ENCODE results near the gene RAX.

GRCh38 chr18:59219672-59220163 lies 53.5 kb downstream of the RAX start, which contains the start of gene GRP:
- TF ChIP-seq SALL2 (tag by site-specific recombination; IDR thresholded peaks at IDR 0.05; ENCODE audit: borderline replicate concordance) = no peak
- no peak for TF ChIP-seq ZNF146 (tag by site-specific recombination; IDR thresholded peaks at IDR 0.05)
- no peak for TF ChIP-seq ZNF843 (tag by site-specific recombination; IDR thresholded peaks at IDR 0.05)
- TF ChIP-seq ZNF324 (tag by site-specific recombination; IDR thresholded peaks at IDR 0.05) = no peak
- TF ChIP-seq REST (tag by site-specific recombination; IDR thresholded peaks at IDR 0.05) = no peak
- no peak for TF ChIP-seq TCF7L2 (IDR thresholded peaks at IDR 0.05; ENCODE audit: borderline replicate concordance, low read depth, low read length)
- TF ChIP-seq ZNF280C (tag by site-specific recombination; IDR thresholded peaks at IDR 0.05) = no peak
- TF ChIP-seq ZNF24 (tag by site-specific recombination; IDR thresholded peaks at IDR 0.05) = no peak
- TF ChIP-seq CTCF (tag by site-specific recombination; IDR thresholded peaks at IDR 0.05) = no peak
- TF ChIP-seq ZNF148 (tag by site-specific recombination; IDR thresholded peaks at IDR 0.05; ENCODE audit: borderline replicate concordance) = no peak
- no peak for TF ChIP-seq YY1 (tag by site-specific recombination; IDR thresholded peaks at IDR 0.05)
- no peak for TF ChIP-seq ZNF140 (tag by site-specific recombination; IDR thresholded peaks at IDR 0.05)
- no peak for TF ChIP-seq HOXD13 (CRISPR knock-in tag; IDR thresholded peaks at IDR 0.05; ENCODE audit: borderline replicate concordance)
- no peak for TF ChIP-seq PRDM4 (tag by site-specific recombination; IDR thresholded peaks at IDR 0.05)

Data from HEK293 (cell line).